Endothelial cell of umbilical vein (primary cell): Measurements from ENCODE around the gene MCM9. TPM values are rescaled to one million over a fixed set of nuclear protein-coding genes. Genes with fewer than 3 reads are reported as not detected.
A peak's percentile ranks its signal among the peaks of the same experiment; 100 is the strongest.

Source experiments
- BruUV-seq: library from RNA; stranded (reverse); fragments of 400-500 nt; replicated peaks from 2 replicates; lab custom pipeline; 2021; lab: Mats Ljungman, UMichigan
- CTCF ChIA-PET: fragments of 300-600, 350-600 bp; sonication (Branson Sonifier 250); formaldehyde crosslinking; loops from one replicate; lab custom pipeline; 2021; ENCODE audit warnings: antibody characterized with exemption, inconsistent platforms; lab: Charles Lee
- POLR2A ChIA-PET: fragments of 300-600, 350-600 bp; sonication (Branson Sonifier 250); formaldehyde crosslinking; loops from one replicate; lab custom pipeline; 2021; ENCODE audit warnings: antibody characterized with exemption, inconsistent platforms; lab: Charles Lee
- DNase-seq: peaks from one replicate; pipeline ENCODE4 v3.0.0-alpha.2; 2011; ENCODE audit warnings: low read depth, low spot score
- FAIRE-seq: peaks from 2 replicates; lab custom pipeline; 2011; peaks lifted over from hg19 to GRCh38; lab: Jason Lieb, UNC
- H2AFZ ChIP-seq: 2 replicates; pipeline ENCODE4 v1.6.0; 2012; ENCODE audit warnings: low read depth, low read length, control low read depth, inconsistent platforms
- H3K27ac ChIP-seq: 2 replicates; pipeline ENCODE4 v1.5.1; 2011; ENCODE audit warnings: low read depth, mild to moderate bottlenecking, control low read depth, low read length, moderate library complexity; ENCODE audit not compliant: insufficient read depth
- H3K27me3 ChIP-seq, 2 experiments: 2 replicates each; pipeline versions ENCODE4 v1.6.0 to v1.6.1; 2011; ENCODE audit warnings: low read length in 2 of 2, mixed read lengths in 1 of 2; ENCODE audit not compliant: control insufficient read depth in 2 of 2, insufficient read depth in 2 of 2
- H3K36me3 ChIP-seq, 2 experiments: 2 replicates in 1 of 2; 3 replicates in 1 of 2; pipeline ENCODE4 v1.5.1; 2011; ENCODE audit warnings: low read length in 2 of 2, mild to moderate bottlenecking in 1 of 2, moderate library complexity in 1 of 2; ENCODE audit not compliant: control insufficient read depth in 2 of 2, insufficient read depth in 2 of 2; ENCODE audit errors: extremely low read depth in 1 of 2
- H3K4me1 ChIP-seq: 3 replicates; pipeline ENCODE4 v1.5.1; 2011; ENCODE audit warnings: mild to moderate bottlenecking, low read length; ENCODE audit not compliant: control insufficient read depth, insufficient read depth; ENCODE audit errors: extremely low read depth
- H3K4me2 ChIP-seq: 2 replicates; pipeline ENCODE4 v1.6.1; 2011; ENCODE audit warnings: low read length, control low read depth, mixed read lengths; ENCODE audit not compliant: insufficient read depth
- H3K4me3 ChIP-seq, 3 experiments: fragments of 200-600 bp in 1 of 3; sonication (generic), shearing (Covaris generic) in 1 of 3; replicated peaks in 1 of 3; 2 replicates each; pipeline ENCODE4 v1.5.1; 2011 to 2016; ENCODE audit warnings: control low read depth in 3 of 3, low read length in 3 of 3, mild to moderate bottlenecking in 2 of 3, inconsistent platforms in 1 of 3, low read depth in 1 of 3, moderate library complexity in 1 of 3; ENCODE audit not compliant: insufficient read depth in 1 of 3
- H3K79me2 ChIP-seq: 2 replicates; pipeline ENCODE4 v1.6.0; 2012; ENCODE audit warnings: low read length, inconsistent platforms; ENCODE audit not compliant: control insufficient read depth, insufficient read depth
- H3K9ac ChIP-seq: replicated peaks from 2 replicates; pipeline ENCODE3; 2011; ENCODE audit warnings: low read length, control low read depth; ENCODE audit not compliant: insufficient read depth; ENCODE audit errors: extremely low read depth
- H3K9me1 ChIP-seq: replicated peaks from 3 replicates; pipeline ENCODE4 v1.6.0; 2011; ENCODE audit warnings: mild to moderate bottlenecking, low read length; ENCODE audit not compliant: control insufficient read depth, insufficient read depth; ENCODE audit errors: extremely low read depth
- H3K9me3 ChIP-seq: replicated peaks from 2 replicates; pipeline ENCODE4 v1.5.1; 2012; ENCODE audit warnings: low read length, inconsistent platforms; ENCODE audit not compliant: control insufficient read depth, insufficient read depth
- H4K20me1 ChIP-seq: replicated peaks from 2 replicates; pipeline ENCODE3; 2011; ENCODE audit warnings: mild to moderate bottlenecking, low read length; ENCODE audit not compliant: control insufficient read depth, insufficient read depth; ENCODE audit errors: extremely low read depth
- EZH2 ChIP-seq: IDR thresholded peaks from 2 replicates; pipeline ENCODE4 v1.6.1; 2012; ENCODE audit warnings: borderline replicate concordance, low read depth, mild to moderate bottlenecking, moderate library complexity, low read length, inconsistent platforms; ENCODE audit not compliant: severe bottlenecking
- FOS ChIP-seq: IDR thresholded peaks from 2 replicates; pipeline ENCODE4 v1.6.1; 2011; ENCODE audit warnings: mild to moderate bottlenecking, low read length, moderate library complexity, borderline replicate concordance; ENCODE audit not compliant: insufficient read depth
- GATA2 ChIP-seq: IDR thresholded peaks from 2 replicates; pipeline ENCODE4 v1.7.0; 2011; ENCODE audit warnings: low read depth, mild to moderate bottlenecking, moderate library complexity, mixed read lengths, low read length; ENCODE audit not compliant: insufficient read length, insufficient read depth
- JUN ChIP-seq: IDR thresholded peaks from 2 replicates; pipeline ENCODE4 v1.6.1; 2011; ENCODE audit warnings: borderline replicate concordance, low read depth; ENCODE audit not compliant: insufficient read length, insufficient read depth
- MYC ChIP-seq: IDR thresholded peaks from one replicate; pipeline ENCODE4 v1.6.1; 2011; ENCODE audit warnings: mild to moderate bottlenecking, low read depth, low read length
- POLR2A ChIP-seq: IDR thresholded peaks from 2 replicates; pipeline ENCODE4 v1.6.1; 2012; ENCODE audit warnings: low read depth, mild to moderate bottlenecking, control low read depth, low read length
- POLR2AphosphoS5 ChIP-seq: IDR thresholded peaks from 2 replicates; pipeline ENCODE4 v1.6.1; 2012; ENCODE audit warnings: low read depth, mild to moderate bottlenecking, control low read depth, low read length, moderate library complexity; ENCODE audit not compliant: insufficient read depth
- dilution Hi-C: fragments of 300-500 bp; cut with MboI; formaldehyde crosslinking; loops from one replicate; pipeline ENCODE4 v1.15.0; 2019; ENCODE audit warnings: low sequenced_read_pairs; ENCODE audit not compliant: extremely low pct_ligation_motif_present
- intact Hi-C: fragments of 100-400 bp; cut with micrococcal nuclease; formaldehyde crosslinking; loops from one replicate; pipeline ENCODE4 v1.10.0; 2022
- polyA plus RNA-seq, 4 experiments: library from polyadenylated mRNA; depleted of rRNA in 3 of 4; stranded (reverse) in 3 of 4; unstranded in 1 of 4; fragments of >200 nt; gene quantifications; 2 replicates each; pipeline versions ENCODE4 v1.2.1 to v1.2.3, GENCODE V29; 2011 to 2012; ENCODE audit warnings: missing spikeins in 1 of 4
- total RNA-seq: library from RNA; stranded (reverse); gene quantifications from 2 replicates; pipeline ENCODE4 v1.2.3, GENCODE V29; 2021
- TF ChIP-seq, protein P1 (sequence below), 2 donors: IDR thresholded peaks; 1 replicate in 1 of 2; 2 replicates in 1 of 2; pipeline ENCODE4 v1.5.1; 2011; ENCODE audit warnings: low read length in 2 of 2, mild to moderate bottlenecking in 2 of 2, moderate library complexity in 2 of 2, control low read depth in 1 of 2, inconsistent platforms in 1 of 2, low read depth in 1 of 2; ENCODE audit not compliant: insufficient read depth in 1 of 2; ENCODE audit errors: extremely low read depth in 1 of 2
- TF ChIP-seq, protein P2 (sequence below): IDR thresholded peaks from 2 replicates; pipeline ENCODE4 v1.6.1; 2011; ENCODE audit not compliant: insufficient read depth, insufficient read length

The MCM9 gene
- total and polyA plus RNA-seq, 2 donors (not counting 3 experiments of a cell fraction or from before 2014, with no cell fraction given) = 2.0 to 14.1 TPM

DNA sequence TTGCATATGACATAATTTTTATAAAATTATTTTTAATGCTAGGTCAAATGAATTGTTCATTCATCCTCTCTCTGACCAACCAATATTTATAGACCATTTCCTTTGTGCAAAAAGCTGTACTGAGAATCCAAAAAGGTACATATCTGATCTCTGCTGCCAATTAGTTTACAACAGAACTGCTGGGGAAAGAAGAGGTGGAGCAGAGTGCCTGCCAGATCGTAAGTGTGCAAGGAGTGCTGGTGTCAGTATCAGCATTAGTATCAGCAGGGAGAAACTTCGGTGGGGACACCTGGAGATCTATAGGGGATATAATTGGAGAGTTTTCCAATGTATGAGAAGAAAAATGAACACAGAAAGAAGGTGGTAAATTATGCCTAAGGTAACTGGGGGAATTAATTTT, 104.3 kb downstream of the MCM9 start:
- POLR2A ChIA-PET = interaction anchor here (0.7 kb wide), 1 partner anchor 7 kb away, joined by 6 read pairs; no protein-coding TSS in a partner anchor
- CTCF ChIA-PET = interaction anchor here (0.7 kb wide), 1 partner anchor 434 kb away, joined by 4 read pairs; no protein-coding TSS in a partner anchor
- DNase-seq = no peak
- no peak overlapping the region for H3K4me3 ChIP-seq
- FAIRE-seq = peak; percentile 49
- no peaks in the 10 kb centered on the region for H3K79me2 ChIP-seq
- no peak overlapping the region for H3K27ac ChIP-seq
- dilution Hi-C loops (no loop called here), intact Hi-C loops (no loop called here)
- H3K4me1 ChIP-seq = no peaks in the 10 kb centered on the region
- no peak overlapping the region for H3K9ac ChIP-seq
- H3K4me2 ChIP-seq = no peak overlapping the region
- no peaks in the 10 kb centered on the region for H3K27me3 ChIP-seq
- H2AFZ ChIP-seq = no peak overlapping the region
- peaks cover 0 to 2% of the 10 kb centered on the region in 2 experiments for H3K36me3 ChIP-seq
- TF ChIP-seq JUN = no peak
- TF ChIP-seq EZH2 = no peak
- TF ChIP-seq, protein P1, sequence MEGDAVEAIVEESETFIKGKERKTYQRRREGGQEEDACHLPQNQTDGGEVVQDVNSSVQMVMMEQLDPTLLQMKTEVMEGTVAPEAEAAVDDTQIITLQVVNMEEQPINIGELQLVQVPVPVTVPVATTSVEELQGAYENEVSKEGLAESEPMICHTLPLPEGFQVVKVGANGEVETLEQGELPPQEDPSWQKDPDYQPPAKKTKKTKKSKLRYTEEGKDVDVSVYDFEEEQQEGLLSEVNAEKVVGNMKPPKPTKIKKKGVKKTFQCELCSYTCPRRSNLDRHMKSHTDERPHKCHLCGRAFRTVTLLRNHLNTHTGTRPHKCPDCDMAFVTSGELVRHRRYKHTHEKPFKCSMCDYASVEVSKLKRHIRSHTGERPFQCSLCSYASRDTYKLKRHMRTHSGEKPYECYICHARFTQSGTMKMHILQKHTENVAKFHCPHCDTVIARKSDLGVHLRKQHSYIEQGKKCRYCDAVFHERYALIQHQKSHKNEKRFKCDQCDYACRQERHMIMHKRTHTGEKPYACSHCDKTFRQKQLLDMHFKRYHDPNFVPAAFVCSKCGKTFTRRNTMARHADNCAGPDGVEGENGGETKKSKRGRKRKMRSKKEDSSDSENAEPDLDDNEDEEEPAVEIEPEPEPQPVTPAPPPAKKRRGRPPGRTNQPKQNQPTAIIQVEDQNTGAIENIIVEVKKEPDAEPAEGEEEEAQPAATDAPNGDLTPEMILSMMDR (IDR thresholded peaks at IDR 0.05; ENCODE audit: extremely low read depth in 1 of 2, insufficient read depth in 1 of 2, low read depth in 1 of 2, low read length in 2 of 2) = no peak
- no peak for TF ChIP-seq POLR2AphosphoS5
- no peak for TF ChIP-seq POLR2A
- TF ChIP-seq FOS = no peak
- TF ChIP-seq GATA2 = no peak
- no peak for TF ChIP-seq MYC
- TF ChIP-seq, protein P2, sequence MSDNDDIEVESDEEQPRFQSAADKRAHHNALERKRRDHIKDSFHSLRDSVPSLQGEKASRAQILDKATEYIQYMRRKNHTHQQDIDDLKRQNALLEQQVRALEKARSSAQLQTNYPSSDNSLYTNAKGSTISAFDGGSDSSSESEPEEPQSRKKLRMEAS = no peak
- H3K9me1 ChIP-seq = no peaks in the 10 kb centered on the region
- H4K20me1 ChIP-seq = no peaks in the 10 kb centered on the region
- H3K9me3 ChIP-seq = no peaks in the 10 kb centered on the region
- no TSS peak for BruUV-seq
